Myocyte (in vitro differentiated cells): Measurements from ENCODE around the gene HPS6. TPM values are rescaled to one million over a fixed set of nuclear protein-coding genes. Genes with fewer than 3 reads are reported as not detected.

Source experiments
- DNase-seq: peaks from one replicate; pipeline ENCODE4 v3.0.0-alpha.2; 2012; ENCODE audit warnings: low read depth
- total RNA-seq: library from RNA; depleted of rRNA; stranded (reverse); fragments of >200 nt; gene quantifications from 2 replicates; pipeline ENCODE4 v1.2.3, GENCODE V29; 2014

HPS6 gene
- total RNA-seq, 1 donor from 2014 or later: 37.8 TPM

DNA sequence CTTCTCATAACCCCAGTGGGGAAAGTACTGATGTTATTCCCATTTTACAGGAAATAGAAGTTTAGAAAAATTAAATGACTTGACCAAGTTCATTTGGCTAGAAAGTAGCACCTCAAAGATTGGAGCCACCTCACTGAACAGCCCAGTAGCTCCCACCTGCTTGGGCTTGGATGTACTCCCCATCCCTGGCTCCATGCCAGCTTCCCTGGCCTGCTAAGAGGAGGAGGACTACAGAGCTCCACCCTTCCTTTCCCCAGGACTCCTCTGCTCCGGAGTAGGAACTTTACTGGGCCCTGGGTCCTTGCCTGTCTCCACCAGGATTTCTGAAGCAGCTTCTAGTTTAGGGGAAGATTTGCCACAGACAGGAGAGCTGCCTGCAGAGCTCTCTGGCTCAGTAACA, 3.1 kb downstream of the HPS6 start:
- DNase-seq: no peak

DNA sequence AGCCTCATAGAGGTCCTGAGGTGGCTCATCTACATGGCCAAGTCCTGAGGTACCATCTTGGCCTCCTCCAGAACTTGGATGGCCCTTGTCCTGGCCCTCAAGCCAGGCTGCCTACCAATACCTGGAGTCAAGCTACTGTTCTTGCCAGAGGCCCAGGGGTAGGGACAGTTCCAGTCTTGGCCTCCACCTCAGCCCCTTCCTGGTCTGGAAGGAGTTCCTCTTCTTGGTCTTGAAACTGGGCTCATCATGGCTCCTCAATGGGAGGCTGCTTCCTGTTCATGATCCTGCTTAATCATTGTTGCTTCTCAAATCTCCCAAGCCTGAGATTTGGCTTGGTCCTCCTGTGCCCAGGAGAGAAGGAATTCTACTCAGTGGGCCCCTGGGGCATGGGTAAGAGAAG, 3.9 kb downstream of the HPS6 start:
- no peak for DNase-seq

GRCh38 chr10:102072673-102073527, 7.8 kb downstream of the HPS6 start:
- peak; percentile 84 for DNase-seq

DNA sequence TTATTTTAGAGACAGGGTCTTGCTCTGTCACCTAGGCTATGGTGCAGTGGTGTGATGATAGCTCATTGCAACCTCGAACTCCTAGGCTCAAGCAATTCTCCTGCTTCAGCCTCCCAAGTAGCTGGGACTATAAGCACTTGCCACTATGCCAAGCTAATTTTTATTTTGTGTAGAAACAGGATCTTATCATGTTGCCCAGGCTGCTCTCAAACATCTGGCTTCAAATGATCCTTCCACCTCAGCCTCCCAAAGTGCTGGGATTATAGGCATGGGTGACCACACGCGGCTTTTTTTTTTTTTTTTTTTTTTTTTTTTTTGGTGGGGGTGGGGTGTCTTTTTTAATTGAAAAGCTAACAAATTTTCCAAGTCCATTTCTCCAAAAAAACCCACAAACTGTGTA, 18.4 kb downstream of the HPS6 start:
- DNase-seq: no peak

GRCh38 chr10:102085336-102085735, 20.2 kb downstream of the HPS6 start:
- DNase-seq: no peak

GRCh38 chr10:102086196-102086595, 21.0 kb downstream of the HPS6 start:
- DNase-seq: no peak

GRCh38 chr10:102090772-102091171, 25.6 kb downstream of the HPS6 start:
- peak; percentile 41 for DNase-seq

DNA sequence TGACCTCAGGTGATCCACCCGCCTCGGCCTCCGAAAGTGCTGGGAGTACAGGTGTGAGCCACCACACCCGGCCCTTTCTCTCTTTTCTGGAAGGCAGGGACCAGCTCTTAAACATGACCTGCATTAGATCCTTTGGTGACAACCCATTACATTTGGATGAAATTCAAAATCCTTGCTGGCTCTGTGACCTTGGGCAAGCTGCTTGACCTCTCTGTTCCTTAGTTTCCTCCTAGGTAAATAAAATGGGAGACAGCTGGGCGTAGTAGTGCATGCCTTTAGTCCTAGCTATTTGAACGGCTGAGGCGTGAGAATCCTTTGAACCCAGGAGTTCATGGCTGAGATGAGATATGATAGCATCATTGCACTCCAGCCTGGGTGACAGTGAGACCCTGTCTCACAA, 31.3 kb downstream of the HPS6 start:
- no peak for DNase-seq

DNA sequence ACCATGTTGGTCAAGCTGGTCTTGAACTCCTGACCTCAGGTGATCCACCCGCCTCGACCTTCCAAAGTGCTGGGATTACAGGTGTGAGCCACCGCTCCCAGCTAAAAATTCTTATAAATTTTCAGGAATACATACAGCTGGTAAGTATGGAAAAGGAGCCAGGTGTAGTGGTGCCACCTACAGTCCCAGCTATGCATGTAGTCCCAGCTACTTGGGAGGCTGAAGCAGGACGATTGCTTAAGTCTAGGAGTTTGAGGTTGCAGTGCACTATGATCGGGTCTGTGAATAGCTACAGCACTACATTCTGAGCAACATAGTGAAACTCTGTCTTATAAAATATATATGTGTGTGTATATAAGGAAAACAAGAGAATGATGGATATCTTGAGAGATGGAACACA, 36.0 kb downstream of the HPS6 start:
- no peak for DNase-seq

- DNase-seq: no peak
Measured at GRCh38 chr10:102102421-102102820, 37.3 kb downstream of the HPS6 start.

GRCh38 chr10:102106998-102107397, 41.8 kb downstream of the HPS6 start:
- DNase-seq: peak; percentile 23

DNA sequence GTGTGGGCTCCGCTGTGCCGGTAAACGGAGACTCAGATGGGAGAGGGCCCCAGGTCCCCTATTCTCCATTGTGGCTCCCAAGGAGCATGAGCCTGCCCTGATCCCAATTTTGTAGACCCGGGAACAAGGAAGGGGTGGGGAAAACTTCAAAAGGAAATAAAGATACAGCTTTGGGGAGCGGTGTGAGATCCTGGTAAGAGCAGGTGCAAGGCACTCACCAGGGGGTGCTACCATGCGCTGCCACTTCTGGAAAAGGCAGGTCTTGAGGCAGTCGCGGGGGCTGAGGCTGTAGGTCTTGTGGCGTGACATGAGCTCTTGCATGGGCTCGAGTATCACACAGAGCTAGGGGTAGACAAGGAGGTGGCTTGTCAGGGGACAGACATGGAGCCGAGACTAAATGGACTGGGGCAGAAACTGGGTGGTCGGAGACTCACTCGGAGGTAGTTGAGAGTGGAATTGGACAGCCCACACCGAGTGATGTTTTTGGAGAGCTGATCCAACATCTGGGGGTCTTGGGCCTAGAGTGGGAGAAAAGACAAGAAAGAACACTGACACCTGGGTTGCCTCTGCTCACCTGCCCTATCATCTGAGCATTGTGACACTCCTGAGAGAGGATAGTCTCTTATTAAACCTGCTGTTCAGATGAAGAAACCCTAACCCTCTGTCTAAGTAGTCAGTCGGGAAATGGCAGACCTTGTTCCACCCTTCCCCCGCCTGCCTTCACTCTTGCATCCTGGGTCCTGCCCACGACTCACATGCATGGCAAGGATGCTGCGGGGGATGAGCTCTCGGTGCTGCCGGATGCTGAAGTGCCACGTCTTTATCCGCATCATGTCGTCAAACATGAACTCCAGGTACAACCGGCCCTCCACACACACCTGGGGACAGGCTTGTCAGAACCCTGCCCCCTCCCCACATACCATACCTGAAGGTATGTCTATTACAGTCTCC, 44.3 kb downstream of the HPS6 start:
- DNase-seq: no peak

- peak; percentile 20 for DNase-seq
Measured at GRCh38 chr10:102111276-102111675, 46.1 kb downstream of the HPS6 start.

- peak; percentile 11 for DNase-seq
Measured at GRCh38 chr10:102112210-102112817, 47.2 kb downstream of the HPS6 start.

DNA sequence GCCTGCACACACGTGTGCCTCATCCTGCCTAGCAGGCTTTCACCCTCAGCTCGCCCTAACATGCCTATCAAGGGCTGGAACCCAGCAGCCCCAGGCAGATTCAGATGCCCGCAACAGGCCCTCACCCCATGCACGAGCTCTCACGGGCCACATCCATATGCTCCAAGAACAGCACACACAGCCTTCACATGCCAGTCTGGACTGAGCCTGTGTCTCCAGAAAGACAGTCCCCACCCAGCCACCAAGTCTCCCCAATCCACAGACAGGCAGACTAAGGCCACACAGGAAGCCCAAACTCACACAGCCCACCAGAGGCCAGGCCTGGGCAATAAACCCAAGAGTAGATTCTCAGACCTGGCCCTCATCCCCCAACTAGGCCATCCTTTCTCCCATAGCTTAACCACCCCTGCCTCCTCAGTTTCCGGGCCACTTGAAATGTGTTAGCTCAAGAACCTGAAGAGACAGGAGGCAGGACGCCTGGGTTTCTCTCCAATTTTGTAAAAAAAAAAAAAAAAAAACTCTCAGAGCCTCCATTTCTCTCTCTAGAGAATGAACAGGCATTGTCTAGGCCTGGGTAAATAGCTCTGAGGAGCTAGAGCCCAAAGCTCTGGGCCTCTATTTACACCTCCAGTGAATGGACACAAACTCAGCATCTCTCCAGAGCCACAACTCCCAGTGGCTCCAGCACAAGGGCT, 48.3 kb downstream of the HPS6 start:
- peak; percentile 5 for DNase-seq

DNA sequence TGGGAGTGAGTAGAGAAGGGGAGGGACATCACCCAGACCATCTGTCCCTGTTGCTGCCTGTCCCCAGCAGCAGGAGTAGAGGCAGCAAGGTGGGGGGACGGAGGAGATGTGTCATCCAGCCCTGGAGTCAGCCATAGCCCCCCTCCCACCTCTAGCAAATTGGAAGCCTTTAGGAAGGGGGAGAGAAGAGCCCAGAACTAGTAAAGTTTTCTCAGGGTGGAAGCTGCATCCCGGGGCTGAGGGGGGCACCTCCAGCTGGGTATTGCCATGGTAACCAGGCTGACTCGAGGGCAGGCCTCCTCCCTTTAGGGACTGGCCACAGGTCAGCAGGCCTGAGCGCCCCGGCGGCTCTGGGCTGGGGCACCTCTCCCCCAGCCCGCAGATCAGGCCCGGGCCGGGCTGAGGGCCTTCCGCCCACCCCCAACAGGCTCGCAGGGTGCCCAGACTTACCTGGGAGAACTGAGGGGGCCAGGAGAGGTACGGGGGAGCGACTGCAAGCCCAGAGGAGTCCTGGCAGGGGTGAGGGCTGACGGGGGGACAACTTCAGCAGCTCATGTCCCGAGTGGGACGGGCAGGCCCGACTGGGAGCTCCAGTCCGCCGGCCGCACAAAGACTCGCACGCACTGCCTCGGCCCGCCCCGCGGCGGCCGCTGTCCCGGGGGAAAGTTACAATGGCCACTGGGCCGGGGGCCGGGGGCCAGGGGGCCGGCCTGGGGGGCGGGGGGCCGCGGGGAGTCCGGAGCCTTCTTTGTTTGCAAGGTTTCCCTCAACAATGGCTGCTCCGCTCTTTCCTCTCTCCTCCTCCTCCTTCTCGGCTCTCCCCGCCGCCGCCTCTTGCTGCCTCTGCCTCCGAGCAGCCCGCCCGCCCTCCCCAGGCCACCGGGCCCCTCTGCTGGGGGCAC, 49.1 kb downstream of the HPS6 start:
- DNase-seq: peak; percentile 74

- DNase-seq: peak; percentile 91
Measured at GRCh38 chr10:102114861-102115618, 49.9 kb downstream of the HPS6 start.

DNA sequence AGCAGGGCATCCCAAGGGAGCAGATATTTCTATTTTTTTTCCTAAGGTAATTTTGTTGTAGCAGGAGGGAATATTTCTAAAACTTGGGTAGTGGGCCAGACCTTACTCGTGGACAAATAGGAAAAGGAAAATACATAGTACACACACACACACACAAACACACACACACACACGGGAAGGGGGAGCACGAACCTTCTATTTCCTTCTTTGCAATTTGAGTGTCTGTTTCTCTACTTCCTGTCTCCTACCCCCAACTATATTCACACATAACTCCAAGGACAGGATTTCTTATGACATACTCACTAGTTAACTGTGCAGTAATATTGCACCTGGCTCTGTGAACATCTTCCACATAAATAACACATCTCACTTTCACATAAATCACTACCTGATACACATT, 50.6 kb downstream of the HPS6 start:
- no peak for DNase-seq

- no peak for DNase-seq
Measured at GRCh38 chr10:102116656-102117055, 51.5 kb downstream of the HPS6 start.
